ENCODE data around the gene RUSC2. TPM values are rescaled to one million over a fixed set of nuclear protein-coding genes. Genes with fewer than 3 reads are reported as not detected.
A peak's percentile ranks its signal among the peaks of the same experiment; 100 is the strongest.
"Not testable (repeated sequence)": the region's sequence is repeated elsewhere in the genome, so short reads cannot be mapped to it uniquely, and the experiment has no call there.

RUSC2 gene
- total RNA-seq, 1 donor from 2014 or later: 27.5 TPM

GRCh38 chr9:35477211-35477855, 12.6 kb upstream of the RUSC2 start:
- not testable (repeated sequence) for H3K27ac ChIP-seq (replicated peaks); H3K9me3 ChIP-seq (replicated peaks); H3K27me3 ChIP-seq (ENCODE audit: low read depth); H3K36me3 ChIP-seq; H3K4me1 ChIP-seq; H3K4me3 ChIP-seq
- intact Hi-C loops (cut with micrococcal nuclease): loop anchor here (5.0 kb wide), 2 partner anchors 80 to 360 kb away; partner anchors contain the start of gene ATOSB
- DNase-seq: peak; percentile 20
- peak; percentile 95 for TF ChIP-seq CTCF (IDR thresholded peaks at IDR 0.05; ENCODE audit: borderline replicate concordance)

DNA sequence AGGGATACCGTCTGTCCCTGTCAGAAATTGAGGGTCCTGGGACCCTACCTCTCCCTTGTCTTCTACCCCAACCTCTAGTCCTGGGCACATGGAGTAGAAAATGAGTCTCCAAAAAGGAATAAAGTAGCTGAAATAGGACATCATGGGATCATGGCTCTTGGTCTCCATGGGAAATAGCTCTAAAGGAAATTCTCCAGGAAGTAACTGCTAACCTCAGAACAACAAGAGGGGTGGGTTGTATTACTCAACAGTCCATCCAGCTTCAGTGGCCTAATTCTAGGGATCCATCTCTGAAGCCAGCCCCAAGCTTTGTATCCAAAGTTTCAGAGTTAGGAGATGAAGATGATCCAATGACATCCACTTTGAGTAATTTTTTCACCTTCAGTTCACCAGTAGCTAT, 11.0 kb upstream of the RUSC2 start:
- TF ChIP-seq CTCF (IDR thresholded peaks at IDR 0.05; ENCODE audit: borderline replicate concordance): no peak
- H3K9me3 ChIP-seq (replicated peaks): no peaks in the 10 kb centered on the region
- no peak overlapping the region for H3K27ac ChIP-seq (replicated peaks)
- no peaks in the 10 kb centered on the region for H3K36me3 ChIP-seq
- H3K27me3 ChIP-seq (ENCODE audit: low read depth): no peaks in the 10 kb centered on the region
- no peak for DNase-seq
- H3K4me1 ChIP-seq: no peaks in the 10 kb centered on the region
- no peak overlapping the region for H3K4me3 ChIP-seq
- intact Hi-C loops (cut with micrococcal nuclease): loop anchor here (5.0 kb wide), 2 partner anchors 78 to 362 kb away; partner anchors contain the start of gene ATOSB

DNA sequence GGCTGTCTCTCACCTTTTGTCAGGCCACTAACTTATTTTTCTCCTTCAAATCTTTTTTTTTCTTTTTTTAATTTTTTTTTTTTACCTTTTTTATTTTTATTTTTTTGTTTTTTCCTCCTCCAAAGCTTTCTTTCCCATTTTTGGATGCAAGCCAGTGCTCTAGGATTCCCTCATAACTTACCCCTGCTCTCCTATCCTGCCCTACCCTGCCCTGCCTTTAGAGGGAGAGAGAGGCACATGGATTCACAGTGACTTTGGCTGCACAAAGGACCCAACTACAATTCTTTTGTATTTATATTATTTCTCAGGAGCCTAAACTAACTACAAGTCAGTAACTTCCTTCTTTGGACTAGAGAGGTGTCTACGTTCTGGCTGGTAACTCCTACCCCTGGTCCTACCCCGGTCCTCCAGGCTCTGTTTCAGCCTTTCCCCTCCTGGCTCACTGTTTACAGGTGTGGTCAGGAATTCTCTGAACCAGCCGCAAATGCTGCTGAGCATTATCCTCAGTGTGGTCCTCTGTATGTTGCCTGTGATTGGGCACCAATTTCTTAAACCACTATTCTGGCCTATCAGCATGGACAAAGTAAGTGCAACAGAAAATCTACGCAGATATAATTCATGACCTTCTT, 8.4 kb upstream of the RUSC2 start:
- Histone ChIP-seq H3K36me3 (no peaks in the 10 kb centered on the region), H3K4me3 (no peak overlapping the region), H3K27ac (replicated peaks) (no peak overlapping the region), H3K9me3 (replicated peaks) (no peaks in the 10 kb centered on the region), H3K27me3 (ENCODE audit: low read depth) (no peaks in the 10 kb centered on the region), H3K4me1 (no peaks in the 10 kb centered on the region)
- intact Hi-C loops (cut with micrococcal nuclease): no loop called here
- TF ChIP-seq CTCF (IDR thresholded peaks at IDR 0.05; ENCODE audit: borderline replicate concordance): peak; percentile 77
- DNase-seq: no peak

- no peak for DNase-seq
- no peaks in the 10 kb centered on the region for H3K9me3 ChIP-seq (replicated peaks)
- H3K4me3 ChIP-seq: no peak overlapping the region
- no peaks in the 10 kb centered on the region for H3K27me3 ChIP-seq (ENCODE audit: low read depth)
- H3K27ac ChIP-seq (replicated peaks): no peak overlapping the region
- H3K36me3 ChIP-seq: no peaks in the 10 kb centered on the region
- TF ChIP-seq CTCF (IDR thresholded peaks at IDR 0.05; ENCODE audit: borderline replicate concordance): no peak
- intact Hi-C loops (cut with micrococcal nuclease): no loop called here
- no peaks in the 10 kb centered on the region for H3K4me1 ChIP-seq
Observed at GRCh38 chr9:35482071-35482470, 7.8 kb upstream of the RUSC2 start.

DNA sequence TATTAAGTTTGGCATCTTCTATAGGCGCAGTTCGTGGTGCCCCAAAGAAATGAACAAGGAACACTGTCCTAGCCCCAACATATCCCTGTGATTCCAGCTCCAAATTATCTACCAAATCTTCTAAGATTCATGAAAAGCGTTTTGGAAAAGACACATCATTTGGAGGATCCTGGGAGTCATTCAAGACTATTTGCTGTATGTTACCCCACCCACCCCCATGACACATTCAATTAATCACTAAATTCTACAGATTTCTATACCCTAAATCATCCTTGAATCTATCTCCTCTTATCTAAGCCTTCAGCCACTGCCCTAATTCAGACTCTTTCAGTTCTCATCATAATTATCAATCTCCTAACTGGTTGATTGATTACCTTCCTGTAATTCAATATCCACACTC, 5.5 kb upstream of the RUSC2 start:
- H3K9me3 ChIP-seq (replicated peaks): no peaks in the 10 kb centered on the region
- intact Hi-C loops (cut with micrococcal nuclease): no loop called here
- DNase-seq: no peak
- H3K36me3 ChIP-seq: no peaks in the 10 kb centered on the region
- peaks cover 19% of the 10 kb centered on the region for H3K4me1 ChIP-seq
- no peaks in the 10 kb centered on the region for H3K27me3 ChIP-seq (ENCODE audit: low read depth)
- TF ChIP-seq CTCF (IDR thresholded peaks at IDR 0.05; ENCODE audit: borderline replicate concordance): no peak
- H3K27ac ChIP-seq (replicated peaks): no peak overlapping the region
- no peak overlapping the region for H3K4me3 ChIP-seq
